NOMO-1 (cell line): ENCODE measurements around the gene CHML.

ENCODE experiments used
- DNase-seq, 2 experiments: peaks; one replicate each; lab custom pipeline; 2025; ENCODE audit not compliant: unreplicated experiment in 2 of 2; lab: John Stamatoyannopoulos, UW

The CHML gene

DNA sequence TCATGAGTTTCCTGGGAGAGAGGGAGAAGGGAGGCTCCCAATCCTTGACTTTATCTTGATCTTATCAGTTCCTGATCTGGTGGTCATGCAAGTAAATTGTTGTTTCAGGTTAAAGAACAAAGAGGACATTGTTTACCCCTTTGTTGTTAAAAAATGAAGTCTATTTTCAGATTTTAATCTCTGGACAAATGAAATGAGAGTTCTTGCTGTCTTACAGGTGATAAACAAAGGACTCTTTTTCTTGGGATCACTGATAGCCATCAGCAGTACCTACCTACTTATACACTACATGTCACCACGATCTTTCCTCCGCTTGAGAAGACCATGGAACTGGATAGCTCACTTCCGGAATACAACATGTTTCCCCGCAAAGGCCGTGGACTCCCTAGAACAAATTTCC is 48.4 kb downstream of the CHML start:
- no peak for DNase-seq

DNA sequence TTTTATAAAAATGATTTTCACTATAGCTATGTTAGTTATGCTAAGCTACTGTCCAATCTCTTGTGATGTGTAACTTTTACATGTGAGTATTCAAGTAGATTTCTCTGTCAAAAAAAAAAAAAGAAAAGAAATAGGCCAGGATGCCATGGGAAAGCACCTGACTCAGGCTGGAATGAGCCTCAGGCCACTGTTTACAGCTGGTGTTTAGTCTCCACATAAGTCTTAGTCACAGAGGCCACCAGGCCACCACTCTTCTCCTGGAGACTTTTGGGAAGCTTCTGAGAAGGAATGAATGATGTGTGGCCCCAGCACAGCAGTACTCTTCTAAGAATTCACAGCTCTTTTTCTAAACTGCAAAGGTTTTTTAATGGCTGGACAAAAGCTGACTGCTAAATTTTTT is 48.9 kb downstream of the CHML start:
- DNase-seq: no peak

DNA sequence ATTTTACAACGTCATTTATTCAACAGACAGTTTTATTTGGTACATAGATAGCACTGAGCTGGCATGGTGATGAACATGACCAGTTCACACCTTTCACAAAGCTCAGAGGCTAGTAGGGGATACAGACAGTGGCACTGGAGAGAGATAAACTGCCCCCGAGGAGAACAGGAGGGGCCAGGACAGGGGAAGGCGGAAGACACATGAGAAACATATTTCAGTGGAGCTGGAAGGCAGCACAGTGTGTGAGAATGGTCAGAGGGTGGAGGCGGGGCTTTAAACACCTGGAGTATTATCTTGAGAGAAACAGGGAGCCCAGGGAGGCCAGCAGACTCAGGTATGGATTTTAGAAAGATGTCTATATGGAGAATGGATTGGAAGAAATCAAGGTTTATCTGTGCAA is 49.5 kb downstream of the CHML start:
- no peak for DNase-seq
